ENCODE measurements around the gene NDUFV1. TPM values are rescaled to one million over a fixed set of nuclear protein-coding genes. Genes with fewer than 3 reads are reported as not detected.

NDUFV1 gene
- polyA plus RNA-seq, 2 of the 4 experiments (the other 2 are of a cell fraction), result 95.1 to 163 TPM

DNA sequence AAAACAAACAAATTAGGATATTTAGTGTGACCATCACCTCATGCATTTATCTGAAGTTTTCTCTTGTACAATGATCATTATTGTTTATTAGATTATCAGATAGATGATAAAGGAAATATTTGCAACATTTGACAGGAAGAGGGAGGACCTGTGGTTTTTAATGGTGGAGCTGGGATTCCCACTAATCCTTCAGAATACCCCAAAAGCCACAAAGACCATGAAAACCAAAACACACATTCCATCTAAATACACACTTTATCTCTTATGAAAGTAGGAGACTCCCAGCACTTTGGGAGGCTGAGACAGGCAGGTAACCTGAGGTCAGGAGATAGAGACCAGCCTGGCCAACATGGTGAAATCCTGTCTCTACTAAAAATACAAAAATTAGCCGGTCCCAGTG lies 7.6 kb upstream of the NDUFV1 start:
- no peak for FAIRE-seq
- ATAC-seq, result no peak
- CTCF ChIA-PET, result interaction anchor here (1.2 to 3.4 kb wide), 3 partner anchors 15 to 25 kb away, joined by 3 to 20 read pairs (median 7); partner anchors contain the start of gene GSTP1
- Histone ChIP-seq H3K4me1 (no peaks in the 10 kb centered on the region), H3K9me3 (peaks cover 6% of the 10 kb centered on the region; the same call in 1 of the 3 replicates), H3K27ac (no peak overlapping the region), H3K4me2 (no peak overlapping the region), H3K4me3 (no peak overlapping the region)
- POLR2A ChIA-PET, result no interaction called here
- no peak for TF ChIP-seq HOXA7 (CRISPR knock-in tag; IDR thresholded peaks at IDR 0.05)
- TF ChIP-seq PHF8 (IDR thresholded peaks at IDR 0.05; ENCODE audit: borderline replicate concordance, low read depth), result no peak
- TF ChIP-seq, protein P1, sequence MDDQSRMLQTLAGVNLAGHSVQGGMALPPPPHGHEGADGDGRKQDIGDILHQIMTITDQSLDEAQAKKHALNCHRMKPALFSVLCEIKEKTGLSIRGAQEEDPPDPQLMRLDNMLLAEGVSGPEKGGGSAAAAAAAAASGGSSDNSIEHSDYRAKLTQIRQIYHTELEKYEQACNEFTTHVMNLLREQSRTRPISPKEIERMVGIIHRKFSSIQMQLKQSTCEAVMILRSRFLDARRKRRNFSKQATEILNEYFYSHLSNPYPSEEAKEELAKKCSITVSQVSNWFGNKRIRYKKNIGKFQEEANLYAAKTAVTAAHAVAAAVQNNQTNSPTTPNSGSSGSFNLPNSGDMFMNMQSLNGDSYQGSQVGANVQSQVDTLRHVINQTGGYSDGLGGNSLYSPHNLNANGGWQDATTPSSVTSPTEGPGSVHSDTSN (IDR thresholded peaks at IDR 0.05), result no peak
- no peak for TF ChIP-seq CBX8 (IDR thresholded peaks at IDR 0.05)
- no peak for TF ChIP-seq NR3C1 (IDR thresholded peaks at IDR 0.05)
- TF ChIP-seq, protein P2, sequence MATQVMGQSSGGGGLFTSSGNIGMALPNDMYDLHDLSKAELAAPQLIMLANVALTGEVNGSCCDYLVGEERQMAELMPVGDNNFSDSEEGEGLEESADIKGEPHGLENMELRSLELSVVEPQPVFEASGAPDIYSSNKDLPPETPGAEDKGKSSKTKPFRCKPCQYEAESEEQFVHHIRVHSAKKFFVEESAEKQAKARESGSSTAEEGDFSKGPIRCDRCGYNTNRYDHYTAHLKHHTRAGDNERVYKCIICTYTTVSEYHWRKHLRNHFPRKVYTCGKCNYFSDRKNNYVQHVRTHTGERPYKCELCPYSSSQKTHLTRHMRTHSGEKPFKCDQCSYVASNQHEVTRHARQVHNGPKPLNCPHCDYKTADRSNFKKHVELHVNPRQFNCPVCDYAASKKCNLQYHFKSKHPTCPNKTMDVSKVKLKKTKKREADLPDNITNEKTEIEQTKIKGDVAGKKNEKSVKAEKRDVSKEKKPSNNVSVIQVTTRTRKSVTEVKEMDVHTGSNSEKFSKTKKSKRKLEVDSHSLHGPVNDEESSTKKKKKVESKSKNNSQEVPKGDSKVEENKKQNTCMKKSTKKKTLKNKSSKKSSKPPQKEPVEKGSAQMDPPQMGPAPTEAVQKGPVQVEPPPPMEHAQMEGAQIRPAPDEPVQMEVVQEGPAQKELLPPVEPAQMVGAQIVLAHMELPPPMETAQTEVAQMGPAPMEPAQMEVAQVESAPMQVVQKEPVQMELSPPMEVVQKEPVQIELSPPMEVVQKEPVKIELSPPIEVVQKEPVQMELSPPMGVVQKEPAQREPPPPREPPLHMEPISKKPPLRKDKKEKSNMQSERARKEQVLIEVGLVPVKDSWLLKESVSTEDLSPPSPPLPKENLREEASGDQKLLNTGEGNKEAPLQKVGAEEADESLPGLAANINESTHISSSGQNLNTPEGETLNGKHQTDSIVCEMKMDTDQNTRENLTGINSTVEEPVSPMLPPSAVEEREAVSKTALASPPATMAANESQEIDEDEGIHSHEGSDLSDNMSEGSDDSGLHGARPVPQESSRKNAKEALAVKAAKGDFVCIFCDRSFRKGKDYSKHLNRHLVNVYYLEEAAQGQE (IDR thresholded peaks at IDR 0.05), result no peak
- TF ChIP-seq RAD21 (conservative IDR thresholded peaks at IDR 0.05 in 1 of 2, IDR thresholded peaks at IDR 0.05 in 1 of 2), result no peak
- no peak for TF ChIP-seq RFX5 (IDR thresholded peaks at IDR 0.05)
- no peak for TF ChIP-seq EHMT2 (IDR thresholded peaks at IDR 0.05; ENCODE audit: low read depth)
- TF ChIP-seq BHLHE40 (IDR thresholded peaks at IDR 0.05; ENCODE audit: low read depth, low read length), result no peak
- no peak for TF ChIP-seq SMC3 (IDR thresholded peaks at IDR 0.05)
- 29% methylated on average over 1 of the region's 1 CpG for WGBS (ENCODE audit: missing lambda C conversion rate)
- DNase-seq (ENCODE audit: low read depth in 1 of 2, low spot score in 1 of 2), result no peak

DNA sequence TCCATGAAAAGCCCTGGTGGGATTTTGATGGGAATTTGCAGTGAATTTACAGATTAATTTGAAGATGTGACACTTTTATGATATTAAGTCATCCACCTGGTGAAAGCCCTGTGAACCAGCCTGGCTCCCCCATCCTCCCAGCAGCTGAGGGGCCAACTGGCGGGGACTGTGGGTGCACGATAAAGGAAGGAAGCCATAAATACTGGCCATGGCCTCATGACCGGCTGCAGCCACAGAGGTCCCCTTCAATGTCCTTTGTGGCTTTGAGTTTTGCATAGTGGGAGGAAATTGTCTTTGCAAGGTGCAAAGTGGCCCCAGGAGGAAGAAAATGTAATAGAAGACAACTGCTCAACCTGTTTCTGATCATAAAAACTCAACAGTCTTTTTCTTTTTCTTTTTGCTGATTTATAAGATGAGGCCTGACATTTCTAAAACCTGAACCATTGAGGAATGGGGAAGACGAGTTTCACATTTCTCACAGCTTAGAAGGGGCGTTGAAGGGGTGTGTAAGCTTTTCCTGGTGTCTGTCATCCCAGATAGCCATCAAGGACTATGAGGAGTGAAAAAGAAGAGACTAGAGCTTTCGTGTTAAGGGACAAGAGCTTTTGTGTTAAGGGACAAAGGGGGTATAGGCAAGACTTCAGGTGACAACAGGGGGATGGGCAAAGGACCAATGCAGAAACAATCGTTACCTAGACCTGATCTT lies 6.3 kb upstream of the NDUFV1 start:
- FAIRE-seq, result no peak
- H3K4me2 ChIP-seq, result no peak overlapping the region
- no peak overlapping the region for H3K27ac ChIP-seq
- POLR2A ChIA-PET, result no interaction called here
- WGBS (ENCODE audit: missing lambda C conversion rate), result 52% methylated on average over 7 of the region's 7 CpGs
- ATAC-seq, result no peak
- CTCF ChIA-PET, result interaction anchor here (2.0 to 3.4 kb wide), 3 partner anchors 14 to 28 kb away, joined by 5 to 20 read pairs (median 7); partner anchors contain the start of genes GSTP1 and NUDT8
- DNase-seq (ENCODE audit: low read depth in 1 of 2, low spot score in 1 of 2), result no peak
- TF ChIP-seq FOSL2 (IDR thresholded peaks at IDR 0.05), result no peak
- no peak for TF ChIP-seq FOSL2 (CRISPR knock-in tag; IDR thresholded peaks at IDR 0.05)
- no peak for TF ChIP-seq CBX8 (IDR thresholded peaks at IDR 0.05)
- TF ChIP-seq, protein P3, sequence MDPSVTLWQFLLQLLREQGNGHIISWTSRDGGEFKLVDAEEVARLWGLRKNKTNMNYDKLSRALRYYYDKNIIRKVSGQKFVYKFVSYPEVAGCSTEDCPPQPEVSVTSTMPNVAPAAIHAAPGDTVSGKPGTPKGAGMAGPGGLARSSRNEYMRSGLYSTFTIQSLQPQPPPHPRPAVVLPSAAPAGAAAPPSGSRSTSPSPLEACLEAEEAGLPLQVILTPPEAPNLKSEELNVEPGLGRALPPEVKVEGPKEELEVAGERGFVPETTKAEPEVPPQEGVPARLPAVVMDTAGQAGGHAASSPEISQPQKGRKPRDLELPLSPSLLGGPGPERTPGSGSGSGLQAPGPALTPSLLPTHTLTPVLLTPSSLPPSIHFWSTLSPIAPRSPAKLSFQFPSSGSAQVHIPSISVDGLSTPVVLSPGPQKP (IDR thresholded peaks at IDR 0.05; ENCODE audit: low read depth, low read length), result no peak
- H3K4me3 ChIP-seq, result no peak overlapping the region
- peaks cover under 1% of the 10 kb centered on the region; the same call in 1 of the 3 replicates for H3K4me1 ChIP-seq
- peaks cover 6% of the 10 kb centered on the region; the same call in 1 of the 3 replicates for H3K9me3 ChIP-seq

DNA sequence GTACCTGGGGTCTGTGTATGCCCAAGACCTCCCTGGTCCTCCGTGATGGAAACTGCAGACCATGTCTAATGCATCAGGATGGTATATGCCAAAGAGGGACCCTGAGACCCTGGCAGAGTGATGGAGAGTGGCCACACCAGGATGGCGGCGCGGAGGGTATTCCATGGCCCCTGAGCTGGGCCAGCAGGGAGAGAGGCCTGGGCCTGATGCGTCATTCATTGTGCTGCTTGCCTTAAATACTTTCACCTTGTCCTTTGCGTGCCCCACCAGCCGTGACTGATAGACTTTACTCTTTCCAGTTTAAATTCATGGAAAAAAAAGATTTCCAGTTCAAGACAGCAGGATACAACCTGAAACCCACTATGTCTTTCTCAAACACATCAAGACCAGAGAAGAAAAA lies 5.6 kb upstream of the NDUFV1 start:
- ATAC-seq, result no peak
- TF ChIP-seq ZFP36 (IDR thresholded peaks at IDR 0.05; ENCODE audit: borderline replicate concordance, partially characterized antibody) (no peak), KDM5A (IDR thresholded peaks at IDR 0.05) (no peak), CBX2 (IDR thresholded peaks at IDR 0.05; ENCODE audit: borderline replicate concordance, low read depth) (no peak), NR3C1 (IDR thresholded peaks at IDR 0.05) (no peak), GATA3 (IDR thresholded peaks at IDR 0.05; ENCODE audit: borderline replicate concordance) (no peak), NFE2L2 (conservative IDR thresholded peaks at IDR 0.05; ENCODE audit: low read length) (no peak), FOSB (CRISPR knock-in tag; IDR thresholded peaks at IDR 0.05) (no peak), JUNB (IDR thresholded peaks at IDR 0.05) (no peak), RNF2 (IDR thresholded peaks at IDR 0.05; ENCODE audit: borderline replicate concordance, low read depth) (no peak), ZSCAN20 (CRISPR knock-in tag; IDR thresholded peaks at IDR 0.05) (no peak), MAZ (IDR thresholded peaks at IDR 0.05; ENCODE audit: borderline replicate concordance, low read depth, low read length) (no peak)
- TF ChIP-seq, protein P4, sequence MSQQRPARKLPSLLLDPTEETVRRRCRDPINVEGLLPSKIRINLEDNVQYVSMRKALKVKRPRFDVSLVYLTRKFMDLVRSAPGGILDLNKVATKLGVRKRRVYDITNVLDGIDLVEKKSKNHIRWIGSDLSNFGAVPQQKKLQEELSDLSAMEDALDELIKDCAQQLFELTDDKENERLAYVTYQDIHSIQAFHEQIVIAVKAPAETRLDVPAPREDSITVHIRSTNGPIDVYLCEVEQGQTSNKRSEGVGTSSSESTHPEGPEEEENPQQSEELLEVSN (IDR thresholded peaks at IDR 0.05; ENCODE audit: borderline replicate concordance, low read depth), result no peak
- TF ChIP-seq, protein P5, sequence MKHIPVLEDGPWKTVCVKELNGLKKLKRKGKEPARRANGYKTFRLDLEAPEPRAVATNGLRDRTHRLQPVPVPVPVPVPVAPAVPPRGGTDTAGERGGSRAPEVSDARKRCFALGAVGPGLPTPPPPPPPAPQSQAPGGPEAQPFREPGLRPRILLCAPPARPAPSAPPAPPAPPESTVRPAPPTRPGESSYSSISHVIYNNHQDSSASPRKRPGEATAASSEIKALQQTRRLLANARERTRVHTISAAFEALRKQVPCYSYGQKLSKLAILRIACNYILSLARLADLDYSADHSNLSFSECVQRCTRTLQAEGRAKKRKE (CRISPR knock-in tag; IDR thresholded peaks at IDR 0.05; ENCODE audit: low read depth), result no peak

More for the DNA sequence above, 5.6 kb upstream of the NDUFV1 start:
- Histone ChIP-seq H3K9me3 (peaks cover 6% of the 10 kb centered on the region; the same call in 1 of the 3 replicates), H3K4me1 (peaks cover 7% of the 10 kb centered on the region), H3K4me3 (no peak overlapping the region), H3K4me2 (no peak overlapping the region), H3K27ac (no peak overlapping the region)
- CTCF ChIA-PET, result interaction anchor here (2.5 to 3.4 kb wide), 2 partner anchors 13 to 28 kb away, joined by 5 to 20 read pairs; partner anchors contain the start of gene NUDT8
- DNase-seq (ENCODE audit: low read depth in 1 of 2, low spot score in 1 of 2) (no peak), FAIRE-seq (no peak)
- WGBS (ENCODE audit: missing lambda C conversion rate), result 85% methylated on average over 7 of the region's 7 CpGs
- POLR2A ChIA-PET, result no interaction called here
